Measurements from ENCODE around the gene MARCHF11.

MARCHF11 gene, protein sequence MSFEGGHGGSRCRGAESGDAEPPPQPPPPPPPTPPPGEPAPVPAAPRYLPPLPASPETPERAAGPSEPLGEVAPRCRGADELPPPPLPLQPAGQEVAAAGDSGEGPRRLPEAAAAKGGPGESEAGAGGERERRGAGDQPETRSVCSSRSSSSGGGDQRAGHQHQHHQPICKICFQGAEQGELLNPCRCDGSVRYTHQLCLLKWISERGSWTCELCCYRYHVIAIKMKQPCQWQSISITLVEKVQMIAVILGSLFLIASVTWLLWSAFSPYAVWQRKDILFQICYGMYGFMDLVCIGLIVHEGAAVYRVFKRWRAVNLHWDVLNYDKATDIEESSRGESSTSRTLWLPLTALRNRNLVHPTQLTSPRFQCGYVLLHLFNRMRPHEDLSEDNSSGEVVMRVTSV

DNA sequence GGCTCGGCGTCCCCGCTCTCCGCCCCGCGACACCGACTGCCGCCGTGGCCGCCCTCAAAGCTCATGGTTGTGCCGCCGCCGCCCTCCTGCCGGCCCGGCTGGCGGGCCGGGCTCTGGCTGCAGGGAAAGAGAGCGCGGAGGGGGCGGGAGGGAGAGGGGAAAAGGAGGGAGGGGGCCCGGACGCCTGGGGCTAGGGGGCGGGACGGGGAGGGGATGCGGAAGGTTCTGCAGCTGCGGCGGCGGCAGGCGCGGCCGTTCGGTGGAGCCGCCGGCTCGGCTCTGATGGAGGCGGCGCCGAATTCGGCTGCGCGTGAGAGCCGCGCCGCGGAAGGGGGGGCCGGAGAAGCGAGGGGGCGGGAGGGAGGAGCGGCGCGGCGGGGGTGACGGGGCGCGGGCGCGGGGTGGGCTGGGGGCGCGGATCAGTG lies at the start of gene MARCHF11:
Gene MARCHF11, minus strand, starts transcription at position 281 of the 425 bp plus-strand sequence. Its CDS starts 216 bp downstream, at position 65.
- H3K27ac ChIP-seq (ENCODE audit: low read length) = no peak within 1 kb of the TSS

GRCh38 chr5:16225927-16226326 lies 46.3 kb upstream of the MARCHF11 start:
- TF ChIP-seq EZH2 (IDR thresholded peaks at IDR 0.05; ENCODE audit: borderline replicate concordance, low read depth, low read length, severe bottlenecking) (no peak), CTCF (IDR thresholded peaks at IDR 0.05; ENCODE audit: borderline replicate concordance, extremely low read depth, low read length, poor library complexity, severe bottlenecking) (no peak)
- H3K79me2 ChIP-seq (ENCODE audit: insufficient read depth, low read length) = no peaks in the 10 kb centered on the region
- no peak overlapping the region for H3K27ac ChIP-seq (ENCODE audit: low read length)
- no peak overlapping the region for H2AFZ ChIP-seq (ENCODE audit: low read depth, low read length)
- no peak overlapping the region for H3K9ac ChIP-seq (ENCODE audit: low read depth, low read length)
- ATAC-seq (ENCODE audit: insufficient read depth, low read depth) = no peak
- H3K27me3 ChIP-seq (ENCODE audit: insufficient read depth, low read length, poor library complexity) = no peaks in the 10 kb centered on the region
- no peak for DNase-seq
- H3K4me2 ChIP-seq (ENCODE audit: insufficient read depth, low read length) = no peak overlapping the region
- H3K4me3 ChIP-seq (ENCODE audit: low read depth in 1 of 2, low read length in 2 of 2) = no peak overlapping the region
- H4K20me1 ChIP-seq (ENCODE audit: insufficient read depth, low read length) = no peaks in the 10 kb centered on the region
- H3K36me3 ChIP-seq (ENCODE audit: insufficient read depth, low read length) = no peaks in the 10 kb centered on the region
- H3K9me3 ChIP-seq (ENCODE audit: insufficient read depth, low read length, severe bottlenecking) = no peaks in the 10 kb centered on the region
- no peaks in the 10 kb centered on the region for H3K4me1 ChIP-seq (ENCODE audit: insufficient read depth, low read length)

More for the DNA sequence above, at the start of gene MARCHF11:
- H3K9me3 ChIP-seq (ENCODE audit: insufficient read depth, low read length, severe bottlenecking) = no peaks in the 10 kb centered on the region
- H3K4me2 ChIP-seq (ENCODE audit: insufficient read depth, low read length) = no peak within 1 kb of the TSS
- no peak within 1 kb of the TSS for H3K4me3 ChIP-seq (ENCODE audit: low read depth in 1 of 2, low read length in 2 of 2)
- no peak within 1 kb of the TSS for H2AFZ ChIP-seq (ENCODE audit: low read depth, low read length)
- no peaks in the 10 kb centered on the region for H3K27me3 ChIP-seq (ENCODE audit: insufficient read depth, low read length, poor library complexity)
- H3K4me1 ChIP-seq (ENCODE audit: insufficient read depth, low read length) = no peaks in the 10 kb centered on the region
- ATAC-seq (ENCODE audit: insufficient read depth, low read depth) = no peak
- H3K9ac ChIP-seq (ENCODE audit: low read depth, low read length) = no peak within 1 kb of the TSS
- no peaks in the 10 kb centered on the region for H3K36me3 ChIP-seq (ENCODE audit: insufficient read depth, low read length)
- no peak for TF ChIP-seq EZH2 (IDR thresholded peaks at IDR 0.05; ENCODE audit: borderline replicate concordance, low read depth, low read length, severe bottlenecking)
- no peak for TF ChIP-seq CTCF (IDR thresholded peaks at IDR 0.05; ENCODE audit: borderline replicate concordance, extremely low read depth, low read length, poor library complexity, severe bottlenecking)
- DNase-seq = no peak
- no peaks in the 10 kb centered on the region for H4K20me1 ChIP-seq (ENCODE audit: insufficient read depth, low read length)
- no peaks in the 10 kb centered on the region for H3K79me2 ChIP-seq (ENCODE audit: insufficient read depth, low read length)

- Histone ChIP-seq H3K36me3 (ENCODE audit: insufficient read depth, low read length) (no peaks in the 10 kb centered on the region), H3K27me3 (ENCODE audit: insufficient read depth, low read length, poor library complexity) (no peaks in the 10 kb centered on the region), H3K4me2 (ENCODE audit: insufficient read depth, low read length) (no peak overlapping the region), H3K4me1 (ENCODE audit: insufficient read depth, low read length) (no peaks in the 10 kb centered on the region), H3K9me3 (ENCODE audit: insufficient read depth, low read length, severe bottlenecking) (peaks cover 11% of the 10 kb centered on the region), H3K27ac (ENCODE audit: low read length) (no peak overlapping the region), H3K9ac (ENCODE audit: low read depth, low read length) (no peak overlapping the region), H4K20me1 (ENCODE audit: insufficient read depth, low read length) (no peaks in the 10 kb centered on the region), H3K79me2 (ENCODE audit: insufficient read depth, low read length) (no peaks in the 10 kb centered on the region), H3K4me3 (ENCODE audit: low read depth in 1 of 2, low read length in 2 of 2) (no peak overlapping the region), H2AFZ (ENCODE audit: low read depth, low read length) (no peak overlapping the region)
- no peak for ATAC-seq (ENCODE audit: insufficient read depth, low read depth)
- DNase-seq = no peak
- TF ChIP-seq CTCF (IDR thresholded peaks at IDR 0.05; ENCODE audit: borderline replicate concordance, extremely low read depth, low read length, poor library complexity, severe bottlenecking) (no peak), EZH2 (IDR thresholded peaks at IDR 0.05; ENCODE audit: borderline replicate concordance, low read depth, low read length, severe bottlenecking) (no peak)
Observed at GRCh38 chr5:16192311-16192710, 12.7 kb upstream of the MARCHF11 start.
